ENCODE data around the gene MAJIN. TPM values are rescaled to one million over a fixed set of nuclear protein-coding genes. Genes with fewer than 3 reads are reported as not detected.
"Not testable (repeated sequence)": the region's sequence is repeated elsewhere in the genome, so short reads cannot be mapped to it uniquely, and the experiment has no call there.

Gene MAJIN
- not detected for total RNA-seq
- long read RNA-seq = 0 reads

GRCh38 chr11:64971421-64972233 lies at the start of gene MAJIN:
TSS of gene MAJIN (minus strand) at chr11:64972108. CDS start at chr11:64959405, 12,703 bp downstream.
- intact Hi-C loops (cut with DNase I, micrococcal nuclease) = no loop called here
- ATAC-seq = peak; percentile 51
- DNase-seq = peak; percentile 83 to 92

GRCh38 chr11:65021509-65021908 lies 49.6 kb upstream of the MAJIN start:
- DNase-seq (no peak), ATAC-seq (no peak)
- intact Hi-C loops (cut with DNase I, micrococcal nuclease) = no loop called here

- DNase-seq = no peak
- ATAC-seq = no peak
- intact Hi-C loops (cut with DNase I, micrococcal nuclease) = no loop called here
These were observed 49.1 kb upstream of the MAJIN start for GRCh38 chr11:65021003-65021402.

GRCh38 chr11:65019824-65020223 lies 47.9 kb upstream of the MAJIN start:
- no peak for ATAC-seq
- intact Hi-C loops (cut with DNase I, micrococcal nuclease) = no loop called here
- no peak for DNase-seq

- no peak for ATAC-seq
- intact Hi-C loops (cut with DNase I, micrococcal nuclease) = no loop called here
- no peak for DNase-seq
These were observed 46.0 kb upstream of the MAJIN start for GRCh38 chr11:65017937-65018336.

- intact Hi-C loops (cut with DNase I, micrococcal nuclease) = no loop called here
- no peak for ATAC-seq
- no peak for DNase-seq
These were observed 44.8 kb upstream of the MAJIN start for GRCh38 chr11:65016705-65017104.

- intact Hi-C loops (cut with DNase I, micrococcal nuclease) = no loop called here
- peak; percentile 24 for ATAC-seq
- no peak for DNase-seq
These were observed 42.9 kb upstream of the MAJIN start for GRCh38 chr11:65014726-65015227.

GRCh38 chr11:65013888-65014725 lies 42.2 kb upstream of the MAJIN start, which contains the start of gene ARL2:
TSS of gene ARL2 (plus strand) at chr11:65014160. CDS start at chr11:65014208, 48 bp downstream.
- ATAC-seq = peak; percentile 79
- intact Hi-C loops (cut with DNase I, micrococcal nuclease) = no loop called here
- peak; percentile 91 to 94 for DNase-seq

GRCh38 chr11:65013130-65013887 lies 41.4 kb upstream of the MAJIN start:
- ATAC-seq = peak; percentile 86
- DNase-seq = peak; percentile 93 to 94
- intact Hi-C loops (cut with DNase I, micrococcal nuclease) = no loop called here

GRCh38 chr11:65008873-65009272 lies 37.0 kb upstream of the MAJIN start:
- intact Hi-C loops (cut with DNase I, micrococcal nuclease) = no loop called here
- ATAC-seq (no peak), DNase-seq (no peak)

GRCh38 chr11:65008016-65008415 lies 36.1 kb upstream of the MAJIN start:
- ATAC-seq = peak; percentile 23
- intact Hi-C loops (cut with DNase I, micrococcal nuclease) = no loop called here

GRCh38 chr11:65003968-65004367 lies 32.1 kb upstream of the MAJIN start:
- ATAC-seq; intact Hi-C loops (cut with DNase I, micrococcal nuclease); DNase-seq: not testable (repeated sequence)

More at GRCh38 chr11:65008016-65008415, 36.1 kb upstream of the MAJIN start:
- DNase-seq = no peak

GRCh38 chr11:65003282-65003681 lies 31.4 kb upstream of the MAJIN start:
- intact Hi-C loops (cut with DNase I, micrococcal nuclease) = no loop called here
- no peak for ATAC-seq

GRCh38 chr11:65002706-65003105 lies 30.8 kb upstream of the MAJIN start:
- intact Hi-C loops (cut with DNase I, micrococcal nuclease) = no loop called here
- DNase-seq (no peak), ATAC-seq (no peak)

More at GRCh38 chr11:65003282-65003681, 31.4 kb upstream of the MAJIN start:
- DNase-seq = no peak

GRCh38 chr11:64999478-64999877 lies 27.6 kb upstream of the MAJIN start:
- DNase-seq (peak; percentile 61 to 74), ATAC-seq (peak; percentile 46)
- intact Hi-C loops (cut with DNase I, micrococcal nuclease) = no loop called here

GRCh38 chr11:64998690-64999431 lies 27.0 kb upstream of the MAJIN start:
- ATAC-seq = peak; percentile 80
- intact Hi-C loops (cut with DNase I, micrococcal nuclease) = no loop called here
- DNase-seq = peak; percentile 69 to 85

- intact Hi-C loops (cut with DNase I, micrococcal nuclease) = no loop called here
- ATAC-seq = peak; percentile 30
- no peak for DNase-seq
These were observed 26.2 kb upstream of the MAJIN start for GRCh38 chr11:64998141-64998540.

Data from left colon (tissue), 2 donors.